T-helper 1 cell treated with Interleukin-12 subunit alpha and Interleukin-12 subunit beta and Interleukin-4 antibody, amounts not matched to agents 30 μg/mL and 1 μg/mL, for 36 hours (primary cell): ENCODE measurements around the gene NIPAL1.

Source experiments
- H3K27ac Mint-ChIP-seq: one replicate; pipeline ENCODE4 v1.8.0; 2021; ENCODE audit warnings: mild to moderate bottlenecking, mixed read lengths
- H3K27me3 Mint-ChIP-seq: one replicate; pipeline ENCODE4 v1.8.0; 2021; ENCODE audit warnings: low read depth, mixed read lengths
- H3K36me3 Mint-ChIP-seq: one replicate; pipeline ENCODE4 v1.8.0; 2021; ENCODE audit warnings: low read depth, mixed read lengths
- H3K4me1 Mint-ChIP-seq: one replicate; pipeline ENCODE4 v1.8.0; 2021; ENCODE audit warnings: low read depth, mixed read lengths
- H3K4me3 Mint-ChIP-seq: one replicate; pipeline ENCODE4 v1.8.0; 2021; ENCODE audit warnings: mild to moderate bottlenecking, moderate library complexity, mixed read lengths
- H3K9me3 Mint-ChIP-seq: one replicate; pipeline ENCODE4 v1.8.0; 2021; ENCODE audit warnings: mixed read lengths

Gene NIPAL1

GRCh38 chr4:48035952-48036351, 19.4 kb downstream of the NIPAL1 start:
- Mint-ChIP-seq H3K36me3 (no peaks in the 10 kb centered on the region), H3K4me3 (no peak overlapping the region), H3K27ac (no peak overlapping the region), H3K27me3 (peaks cover 3% of the 10 kb centered on the region), H3K9me3 (no peaks in the 10 kb centered on the region), H3K4me1 (peaks cover 12% of the 10 kb centered on the region)

GRCh38 chr4:48037117-48037462, 20.5 kb downstream of the NIPAL1 start:
- no peak overlapping the region for H3K4me3 Mint-ChIP-seq
- peaks cover 13% of the 10 kb centered on the region for H3K27me3 Mint-ChIP-seq
- no peaks in the 10 kb centered on the region for H3K9me3 Mint-ChIP-seq
- peaks cover 12% of the 10 kb centered on the region for H3K4me1 Mint-ChIP-seq
- H3K27ac Mint-ChIP-seq: no peak overlapping the region
- H3K36me3 Mint-ChIP-seq: no peaks in the 10 kb centered on the region

- Mint-ChIP-seq H3K4me1 (peaks cover 17% of the 10 kb centered on the region), H3K36me3 (no peaks in the 10 kb centered on the region), H3K9me3 (no peaks in the 10 kb centered on the region), H3K27ac (no peak overlapping the region), H3K27me3 (peaks cover 27% of the 10 kb centered on the region), H3K4me3 (no peak overlapping the region)
These were observed 22.1 kb downstream of the NIPAL1 start for GRCh38 chr4:48038666-48039065.

- peaks cover 14% of the 10 kb centered on the region for H3K4me1 Mint-ChIP-seq
- no peak overlapping the region for H3K27ac Mint-ChIP-seq
- no peaks in the 10 kb centered on the region for H3K9me3 Mint-ChIP-seq
- H3K4me3 Mint-ChIP-seq: no peak overlapping the region
- H3K36me3 Mint-ChIP-seq: no peaks in the 10 kb centered on the region
- H3K27me3 Mint-ChIP-seq: peaks cover 32% of the 10 kb centered on the region
These were observed 23.0 kb downstream of the NIPAL1 start for GRCh38 chr4:48039561-48039960.

GRCh38 chr4:48041535-48042137, 25.1 kb downstream of the NIPAL1 start:
- Mint-ChIP-seq H3K9me3 (no peaks in the 10 kb centered on the region), H3K27me3 (peaks cover 49% of the 10 kb centered on the region), H3K4me3 (no peak overlapping the region), H3K27ac (no peak overlapping the region), H3K4me1 (peaks cover 10% of the 10 kb centered on the region), H3K36me3 (no peaks in the 10 kb centered on the region)

- Mint-ChIP-seq H3K9me3 (no peaks in the 10 kb centered on the region), H3K36me3 (no peaks in the 10 kb centered on the region), H3K4me1 (peaks cover 18% of the 10 kb centered on the region), H3K27me3 (peaks cover 62% of the 10 kb centered on the region), H3K27ac (no peak overlapping the region), H3K4me3 (no peak overlapping the region)
These were observed 26.4 kb downstream of the NIPAL1 start for GRCh38 chr4:48042979-48043461.

GRCh38 chr4:48043504-48043903, 26.9 kb downstream of the NIPAL1 start:
- Mint-ChIP-seq H3K27ac (no peak overlapping the region), H3K36me3 (no peaks in the 10 kb centered on the region), H3K4me1 (peaks cover 18% of the 10 kb centered on the region), H3K27me3 (peaks cover 67% of the 10 kb centered on the region), H3K9me3 (no peaks in the 10 kb centered on the region), H3K4me3 (no peak overlapping the region)

- Mint-ChIP-seq H3K36me3 (no peaks in the 10 kb centered on the region), H3K4me3 (no peak overlapping the region), H3K9me3 (no peaks in the 10 kb centered on the region), H3K27me3 (peaks cover 75% of the 10 kb centered on the region), H3K4me1 (peaks cover 18% of the 10 kb centered on the region), H3K27ac (no peak overlapping the region)
These were observed 27.7 kb downstream of the NIPAL1 start for GRCh38 chr4:48044298-48044697.

GRCh38 chr4:48046059-48046458, 29.5 kb downstream of the NIPAL1 start:
- Mint-ChIP-seq H3K36me3 (no peaks in the 10 kb centered on the region), H3K27ac (no peak overlapping the region), H3K4me3 (no peak overlapping the region), H3K9me3 (no peaks in the 10 kb centered on the region), H3K4me1 (peaks cover 18% of the 10 kb centered on the region), H3K27me3 (peaks cover 91% of the 10 kb centered on the region)

GRCh38 chr4:48047421-48047844, 30.9 kb downstream of the NIPAL1 start:
- H3K36me3 Mint-ChIP-seq: no peaks in the 10 kb centered on the region

GRCh38 chr4:48047896-48048295, 31.3 kb downstream of the NIPAL1 start:
- Mint-ChIP-seq H3K4me3 (no peak overlapping the region), H3K27me3 (peaks cover 74% of the 10 kb centered on the region), H3K4me1 (peaks cover 16% of the 10 kb centered on the region), H3K27ac (no peak overlapping the region), H3K9me3 (no peaks in the 10 kb centered on the region), H3K36me3 (no peaks in the 10 kb centered on the region)

More at GRCh38 chr4:48047421-48047844, 30.9 kb downstream of the NIPAL1 start:
- Mint-ChIP-seq H3K4me3 (no peak overlapping the region), H3K27me3 (peaks cover 78% of the 10 kb centered on the region), H3K4me1 (peaks cover 18% of the 10 kb centered on the region), H3K9me3 (no peaks in the 10 kb centered on the region), H3K27ac (no peak overlapping the region)

GRCh38 chr4:48049483-48049882, 32.9 kb downstream of the NIPAL1 start:
- H3K9me3 Mint-ChIP-seq: no peaks in the 10 kb centered on the region
- H3K27ac Mint-ChIP-seq: no peak overlapping the region
- no peak overlapping the region for H3K4me3 Mint-ChIP-seq
- H3K4me1 Mint-ChIP-seq: peaks cover 12% of the 10 kb centered on the region
- H3K27me3 Mint-ChIP-seq: peaks cover 60% of the 10 kb centered on the region
- no peaks in the 10 kb centered on the region for H3K36me3 Mint-ChIP-seq

GRCh38 chr4:48051078-48051477, 34.5 kb downstream of the NIPAL1 start:
- H3K4me1 Mint-ChIP-seq: peaks cover 10% of the 10 kb centered on the region
- H3K27me3 Mint-ChIP-seq: peaks cover 48% of the 10 kb centered on the region
- no peak overlapping the region for H3K4me3 Mint-ChIP-seq
- H3K36me3 Mint-ChIP-seq: no peaks in the 10 kb centered on the region
- H3K27ac Mint-ChIP-seq: no peak overlapping the region
- no peaks in the 10 kb centered on the region for H3K9me3 Mint-ChIP-seq

- H3K4me3 Mint-ChIP-seq: no peak overlapping the region
- H3K36me3 Mint-ChIP-seq: peaks cover 7% of the 10 kb centered on the region
- no peak overlapping the region for H3K27ac Mint-ChIP-seq
- H3K4me1 Mint-ChIP-seq: no peaks in the 10 kb centered on the region
- H3K27me3 Mint-ChIP-seq: no peaks in the 10 kb centered on the region
- H3K9me3 Mint-ChIP-seq: peaks cover 23% of the 10 kb centered on the region
These were observed 42.3 kb downstream of the NIPAL1 start for GRCh38 chr4:48058617-48059530.

GRCh38 chr4:48064349-48064748, 47.8 kb downstream of the NIPAL1 start:
- Mint-ChIP-seq H3K4me3 (no peak overlapping the region), H3K27me3 (no peaks in the 10 kb centered on the region), H3K36me3 (peaks cover 38% of the 10 kb centered on the region), H3K27ac (no peak overlapping the region), H3K9me3 (peaks cover 18% of the 10 kb centered on the region), H3K4me1 (peaks cover 11% of the 10 kb centered on the region)
